Adrenal gland (tissue), 12 donors: Measurements from ENCODE around the gene TBC1D19. TPM values are rescaled to one million over a fixed set of nuclear protein-coding genes. Genes with fewer than 3 reads are reported as not detected.
"Not testable (repeated sequence)": the region's sequence is repeated elsewhere in the genome, so short reads cannot be mapped to it uniquely, and the experiment has no call there.

Source experiments
- DNase-seq, 7 donors: peaks; one replicate each; pipeline ENCODE4 v3.0.0-alpha.2; 2019 to 2020
- H3K27ac ChIP-seq, 5 donors: fragments of 200-600 bp; sonication (generic) in 4 of 5; 1 replicate in 3 of 5; 2 replicates in 2 of 5; pipeline versions ENCODE4 v1.5.1 to v1.8.0; 2016 to 2020; ENCODE audit warnings: mild to moderate bottlenecking in 1 of 5
- H3K27me3 ChIP-seq: fragments of 200-600 bp; 2 replicates; pipeline ENCODE4 v1.8.0; 2021
- H3K36me3 ChIP-seq, 2 donors: fragments of 200-600 bp; replicated peaks in 1 of 2; 1 replicate in 1 of 2; 2 replicates in 1 of 2; pipeline versions ENCODE4 v1.5.1 to v1.8.0; 2018 to 2022
- H3K4me1 ChIP-seq, 2 donors: fragments of 200-600 bp; replicated peaks in 1 of 2; 1 replicate in 1 of 2; 2 replicates in 1 of 2; pipeline versions ENCODE4 v1.5.1 to v1.8.0; 2018 to 2021
- H3K4me3 ChIP-seq, 4 donors: fragments of 200-600 bp; sonication (generic) in 3 of 4; one replicate each; pipeline ENCODE4 v1.5.1; 2016 to 2018
- H3K9me3 ChIP-seq, 3 donors: fragments of 200-600 bp; sonication (generic) in 1 of 3; replicated peaks in 1 of 3; 1 replicate in 2 of 3; 2 replicates in 1 of 3; pipeline versions ENCODE4 v1.5.1 to v1.8.0; 2016 to 2021
- CTCF ChIP-seq, 6 experiments: fragments of 450-650 bp in 4 of 6; fragments of 200-600 bp in 2 of 6; sonication (generic) in 1 of 6; IDR thresholded peaks; 1 replicate in 5 of 6; 2 replicates in 1 of 6; pipeline versions ENCODE4 v1.5.1 to v1.8.0; 2016 to 2021; ENCODE audit warnings: antibody characterized with exemption in 6 of 6, mild to moderate bottlenecking in 2 of 6, moderate library complexity in 1 of 6
- POLR2A ChIP-seq, 2 donors: fragments of 450-650 bp; IDR thresholded peaks; one replicate each; pipeline ENCODE4 v1.6.1; 2017; ENCODE audit warnings: antibody characterized with exemption in 2 of 2, mild to moderate bottlenecking in 2 of 2, moderate library complexity in 1 of 2
- WGBS, 4 donors: extraction: QIAGEN DNeasy Blood & Tissue Kit in 2 of 4; methylation state at CpG; one replicate each; pipeline versions ENCODE4 v1.1.5 to v1.1.7; 2013 to 2017; 5-methylcytosine and 5-hydroxymethylcytosine counted together
- intact Hi-C, 2 donors: fragments of 100-400 bp; cut with DNase I; formaldehyde crosslinking; loops; one replicate each; pipeline versions ENCODE4 v1.14.1 to v1.15.0; 2022 to 2023
- polyA plus RNA-seq, 3 donors: library from polyadenylated mRNA; stranded (reverse); fragments of 200-250 nt in 2 of 3; fragments of 350-450 nt in 1 of 3; fragmentation: Illumina TruSeq in 1 of 3; extraction: RNeasy Lipid Tissue Mini Kit (QIAGEN cat#74804) in 1 of 3; gene quantifications; one replicate each; pipeline ENCODE4 v1.2.3, GENCODE V29; 2013 to 2014
- total RNA-seq, 9 donors: library from RNA; depleted of rRNA in 4 of 9; stranded (reverse); fragments of >200 nt in 4 of 9; fragments of 120-200 nt in 1 of 9; fragmentation: NEBNext Ultra II Directional in 1 of 9; extraction: Animal tissue kit (Norgen Biotek cat#: 25700) in 1 of 9; gene quantifications; one replicate each; pipeline versions ENCODE4 v1.1.0 to v1.2.4, GENCODE V29; 2013 to 2023
- donor health status: healthy with polysubstance abuse.
- donor health status: Bipolar disorder and iron deficiency.
- donor health status: DM: yes; HTN: yes; CAD: no.
- donor health status: DM: no; HTN: no; CAD: no.
- donor health status: DM: no; HTN: no; CAD: no.
- donor health status: DM: yes; HTN: yes; CAD: no.

TBC1D19 gene
- total and polyA plus RNA-seq, 12 donors = 3.5 to 37.0 (median 14.4) TPM

- no peak overlapping the region for H3K27ac ChIP-seq
- no peaks in the 10 kb centered on the region for H3K36me3 ChIP-seq
- no peak overlapping the region for H3K4me3 ChIP-seq
- no peak for DNase-seq
- 59 to 73% (median 71%) methylated on average over 1 of the region's 1 CpG for WGBS, 4 donors
- H3K9me3 ChIP-seq = no peaks in the 10 kb centered on the region
- H3K4me1 ChIP-seq = no peaks in the 10 kb centered on the region
- TF ChIP-seq POLR2A (IDR thresholded peaks at IDR 0.05) (no peak), CTCF (IDR thresholded peaks at IDR 0.05) (no peak)
- H3K27me3 ChIP-seq = no peaks in the 10 kb centered on the region
- intact Hi-C loops = no loop called here
Measured at GRCh38 chr4:26648260-26648659, 64.4 kb downstream of the TBC1D19 start.

- H3K27me3 ChIP-seq = no peaks in the 10 kb centered on the region
- H3K9me3 ChIP-seq = no peaks in the 10 kb centered on the region
- TF ChIP-seq POLR2A (IDR thresholded peaks at IDR 0.05) (no peak), CTCF (IDR thresholded peaks at IDR 0.05) (no peak)
- WGBS, 4 donors = 90 to 94% (median 92%) methylated on average over 3 of the region's 3 CpGs
- H3K4me1 ChIP-seq = no peaks in the 10 kb centered on the region
- intact Hi-C loops = no loop called here
- DNase-seq = no peak
- H3K27ac ChIP-seq = no peak overlapping the region
- H3K4me3 ChIP-seq = no peak overlapping the region
- H3K36me3 ChIP-seq = no peaks in the 10 kb centered on the region
Measured at GRCh38 chr4:26660261-26660660, 76.4 kb downstream of the TBC1D19 start.

GRCh38 chr4:26663888-26664287 lies 80.0 kb downstream of the TBC1D19 start:
- Histone ChIP-seq H3K27ac (no peak overlapping the region), H3K36me3 (no peaks in the 10 kb centered on the region), H3K9me3 (no peaks in the 10 kb centered on the region), H3K27me3 (no peaks in the 10 kb centered on the region), H3K4me3 (no peak overlapping the region), H3K4me1 (no peaks in the 10 kb centered on the region)
- DNase-seq = no peak
- no peak for TF ChIP-seq CTCF (IDR thresholded peaks at IDR 0.05)
- no peak for TF ChIP-seq POLR2A (IDR thresholded peaks at IDR 0.05)
- intact Hi-C loops = no loop called here

- WGBS, 4 donors = 90 to 96% (median 93%) methylated on average over 2 of the region's 2 CpGs
- Histone ChIP-seq H3K27me3 (no peaks in the 10 kb centered on the region), H3K36me3 (peaks cover 0 to 3% of the 10 kb centered on the region in 2 donors), H3K27ac (no peak overlapping the region), H3K4me1 (no peaks in the 10 kb centered on the region), H3K4me3 (no peak overlapping the region), H3K9me3 (no peaks in the 10 kb centered on the region)
- TF ChIP-seq CTCF (IDR thresholded peaks at IDR 0.05) = no peak
- TF ChIP-seq POLR2A (IDR thresholded peaks at IDR 0.05) = no peak
- DNase-seq = no peak
- intact Hi-C loops = no loop called here
Measured at GRCh38 chr4:26670903-26671537, 87.1 kb downstream of the TBC1D19 start.

GRCh38 chr4:26679040-26679695 lies 95.3 kb downstream of the TBC1D19 start:
- H3K27me3 ChIP-seq, H3K9me3 ChIP-seq, H3K4me1 ChIP-seq, H3K27ac ChIP-seq, H3K4me3 ChIP-seq, intact Hi-C loops, DNase-seq, H3K36me3 ChIP-seq: not testable (repeated sequence)
- 89 to 100% (median 96%) methylated on average over 1 of the region's 1 CpG for WGBS, 4 donors
